Muscle layer of colon (tissue), 2 donors: ENCODE results near the gene KRCC1.
"Not testable (repeated sequence)": the region's sequence is repeated elsewhere in the genome, so short reads cannot be mapped to it uniquely, and the experiment has no call there.

ENCODE experiments used
- H3K27ac ChIP-seq: one replicate; pipeline ENCODE4 v1.7.0; 2013; ENCODE audit warnings: low read depth, mild to moderate bottlenecking, low read length, moderate library complexity
- H3K27me3 ChIP-seq, 2 donors: one replicate each; pipeline ENCODE4 v1.7.0; 2013; ENCODE audit warnings: low read length in 2 of 2, mild to moderate bottlenecking in 2 of 2; ENCODE audit not compliant: insufficient read depth in 2 of 2, control insufficient read depth in 1 of 2
- H3K36me3 ChIP-seq: one replicate; pipeline ENCODE4 v1.7.0; 2013; ENCODE audit warnings: mild to moderate bottlenecking, low read length; ENCODE audit not compliant: insufficient read depth
- H3K4me1 ChIP-seq: one replicate; pipeline ENCODE4 v1.7.0; 2013; ENCODE audit warnings: mild to moderate bottlenecking, low read length; ENCODE audit not compliant: insufficient read depth
- H3K4me3 ChIP-seq, 2 donors: one replicate each; pipeline ENCODE4 v1.7.0; 2013; ENCODE audit warnings: low read length in 2 of 2, low read depth in 1 of 2, mild to moderate bottlenecking in 1 of 2, moderate library complexity in 1 of 2
- H3K9ac ChIP-seq: one replicate; pipeline ENCODE4 v1.7.0; 2013; ENCODE audit warnings: low read length
- H3K9me3 ChIP-seq: one replicate; pipeline ENCODE4 v1.7.0; 2013; ENCODE audit warnings: mild to moderate bottlenecking, low read length
- donor health status: abdominal sarcoma.
- donor health status: Adenocarcinoma of cecum.

Gene KRCC1

GRCh38 chr2:87992569-87992968 lies 63.0 kb downstream of the KRCC1 start:
- not testable (repeated sequence) for H3K4me3 ChIP-seq, H3K27me3 ChIP-seq, H3K9ac ChIP-seq, H3K4me1 ChIP-seq, H3K27ac ChIP-seq, H3K9me3 ChIP-seq, H3K36me3 ChIP-seq

- not testable (repeated sequence) for H3K27ac ChIP-seq, H3K9ac ChIP-seq, H3K4me3 ChIP-seq, H3K9me3 ChIP-seq, H3K36me3 ChIP-seq, H3K27me3 ChIP-seq, H3K4me1 ChIP-seq
These were observed 68.1 kb downstream of the KRCC1 start for GRCh38 chr2:87987473-87987872.

GRCh38 chr2:87985902-87986301 lies 69.7 kb downstream of the KRCC1 start:
- not testable (repeated sequence) for H3K27me3 ChIP-seq, H3K27ac ChIP-seq, H3K36me3 ChIP-seq, H3K9me3 ChIP-seq, H3K4me3 ChIP-seq, H3K4me1 ChIP-seq, H3K9ac ChIP-seq

- not testable (repeated sequence) for H3K9ac ChIP-seq, H3K9me3 ChIP-seq, H3K27ac ChIP-seq, H3K4me1 ChIP-seq, H3K4me3 ChIP-seq, H3K27me3 ChIP-seq, H3K36me3 ChIP-seq
These were observed 74.4 kb downstream of the KRCC1 start for GRCh38 chr2:87981182-87981581.
